Right lobe of liver (tissue), 4 donors: ENCODE data around the gene SLC25A3.

Source experiments
- POLR2A ChIP-seq: fragments of 450-650 bp; IDR thresholded peaks from one replicate; pipeline ENCODE4 v1.6.1; 2017; ENCODE audit warnings: antibody characterized with exemption, mild to moderate bottlenecking
- TF ChIP-seq, protein P1 (sequence below), 4 donors: fragments of 200-600 bp in 3 of 4; fragments of 450-650 bp in 1 of 4; IDR thresholded peaks; one replicate each; pipeline versions ENCODE4 v1.5.1 to v1.8.0; 2016 to 2022; ENCODE audit warnings: antibody characterized with exemption in 4 of 4, mild to moderate bottlenecking in 2 of 4
- donor health status: DM: no; HTN: no; CAD: no.
- donor health status: DM: no; HTN: no; CAD: no.
- donor health status: DM: no; HTN: yes; CAD: no.

DNA sequence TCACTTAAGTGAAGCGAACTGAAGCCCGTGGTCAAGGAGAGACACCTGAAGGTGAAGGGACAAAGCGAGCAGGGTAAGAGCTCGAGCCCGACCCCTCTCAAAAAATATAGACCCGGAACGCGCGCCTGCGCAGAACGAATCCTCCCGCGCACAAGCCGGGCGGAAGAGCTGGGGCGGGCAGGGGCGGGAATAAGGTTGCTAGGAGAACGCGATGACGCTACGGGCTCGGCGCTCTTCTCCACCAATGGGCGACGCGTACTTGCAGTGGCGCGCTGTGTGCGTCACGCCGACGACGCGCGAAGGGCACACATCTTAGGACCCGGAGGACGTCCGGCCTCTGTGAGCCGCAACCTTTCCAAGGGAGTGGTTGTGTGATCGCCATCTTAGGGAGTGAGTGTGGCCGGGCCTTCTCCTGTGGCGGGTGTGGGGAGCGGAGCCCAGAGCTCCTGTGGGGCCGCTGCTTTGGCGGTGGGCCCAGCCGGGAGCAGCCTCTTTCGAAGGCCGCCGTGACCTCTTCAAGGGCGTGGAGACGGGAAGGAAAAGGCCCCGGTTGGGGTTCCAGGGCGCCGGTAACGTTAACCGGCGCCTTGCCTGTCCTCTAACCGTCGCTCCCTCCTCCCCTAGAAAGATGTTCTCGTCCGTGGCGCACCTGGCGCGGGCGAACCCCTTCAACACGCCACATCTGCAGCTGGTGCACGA lies at the start of gene SLC25A3:
- TF ChIP-seq, protein P1, sequence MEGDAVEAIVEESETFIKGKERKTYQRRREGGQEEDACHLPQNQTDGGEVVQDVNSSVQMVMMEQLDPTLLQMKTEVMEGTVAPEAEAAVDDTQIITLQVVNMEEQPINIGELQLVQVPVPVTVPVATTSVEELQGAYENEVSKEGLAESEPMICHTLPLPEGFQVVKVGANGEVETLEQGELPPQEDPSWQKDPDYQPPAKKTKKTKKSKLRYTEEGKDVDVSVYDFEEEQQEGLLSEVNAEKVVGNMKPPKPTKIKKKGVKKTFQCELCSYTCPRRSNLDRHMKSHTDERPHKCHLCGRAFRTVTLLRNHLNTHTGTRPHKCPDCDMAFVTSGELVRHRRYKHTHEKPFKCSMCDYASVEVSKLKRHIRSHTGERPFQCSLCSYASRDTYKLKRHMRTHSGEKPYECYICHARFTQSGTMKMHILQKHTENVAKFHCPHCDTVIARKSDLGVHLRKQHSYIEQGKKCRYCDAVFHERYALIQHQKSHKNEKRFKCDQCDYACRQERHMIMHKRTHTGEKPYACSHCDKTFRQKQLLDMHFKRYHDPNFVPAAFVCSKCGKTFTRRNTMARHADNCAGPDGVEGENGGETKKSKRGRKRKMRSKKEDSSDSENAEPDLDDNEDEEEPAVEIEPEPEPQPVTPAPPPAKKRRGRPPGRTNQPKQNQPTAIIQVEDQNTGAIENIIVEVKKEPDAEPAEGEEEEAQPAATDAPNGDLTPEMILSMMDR (IDR thresholded peaks at IDR 0.05) = no peak
- TF ChIP-seq POLR2A = peak; percentile 97
